Right lobe of liver (tissue), 6 donors: ENCODE measurements around the gene ATG9B. TPM values are rescaled to one million over a fixed set of nuclear protein-coding genes. Genes with fewer than 3 reads are reported as not detected.

ENCODE experiments used
- ATAC-seq, 4 donors: fragments of 200-7000 bp; cut with Tn5 transposase; one replicate each; pipeline ENCODE4 v1.9.1; 2020; ENCODE audit warnings: mild to moderate bottlenecking in 4 of 4, moderate library complexity in 4 of 4
- DNase-seq, 3 donors: peaks; one replicate each; pipeline ENCODE4 v3.0.0-alpha.2; 2020
- H3K27ac ChIP-seq, 3 donors: fragments of 200-600 bp; one replicate each; pipeline ENCODE4 v1.8.0; 2022
- H3K27me3 ChIP-seq, 2 donors: fragments of 200-600 bp; one replicate each; pipeline ENCODE4 v1.8.0; 2022
- H3K36me3 ChIP-seq, 4 donors: fragments of 200-600 bp; sonication (generic) in 1 of 4; one replicate each; pipeline versions ENCODE4 v1.5.1 to v1.8.0; 2017 to 2022; ENCODE audit warnings: control low read depth in 1 of 4
- H3K4me1 ChIP-seq, 4 donors: fragments of 200-600 bp; sonication (generic) in 1 of 4; one replicate each; pipeline versions ENCODE4 v1.5.1 to v1.8.0; 2017 to 2022; ENCODE audit warnings: control low read depth in 1 of 4
- H3K4me3 ChIP-seq, 3 donors: fragments of 200-600 bp; one replicate each; pipeline ENCODE4 v1.8.0; 2022
- H3K9me3 ChIP-seq, 4 donors: fragments of 200-600 bp; sonication (generic) in 1 of 4; one replicate each; pipeline versions ENCODE4 v1.5.1 to v1.8.0; 2017 to 2022; ENCODE audit warnings: control low read depth in 1 of 4
- POLR2A ChIP-seq: fragments of 450-650 bp; IDR thresholded peaks from one replicate; pipeline ENCODE4 v1.6.1; 2017; ENCODE audit warnings: antibody characterized with exemption, mild to moderate bottlenecking
- WGBS: methylation state at CpG from one replicate; pipeline ENCODE4 v1.1.6; 2018; ENCODE audit warnings: low coverage, low lambda C conversion rate; ENCODE audit not compliant: insufficient coverage; ENCODE audit errors: missing lambda C conversion rate; 5-methylcytosine and 5-hydroxymethylcytosine counted together
- intact Hi-C, 2 donors: fragments of 100-400 bp; cut with DNase I; formaldehyde crosslinking; loops; one replicate each; pipeline versions ENCODE4 v1.11.2 to v1.14.1; 2022
- total RNA-seq, 6 experiments: library from RNA; depleted of rRNA in 2 of 6; stranded (reverse); fragments of >200 nt in 2 of 6; fragmentation: NEBNext Ultra II Directional in 3 of 6; extraction: Animal tissue kit (Norgen Biotek cat#: 25700) in 3 of 6; gene quantifications; one replicate each; pipeline versions ENCODE4 v1.1.0 to v1.2.4, GENCODE V29; 2016 to 2023
- TF ChIP-seq, protein P1 (sequence below), 4 donors: fragments of 200-600 bp in 3 of 4; fragments of 450-650 bp in 1 of 4; IDR thresholded peaks; one replicate each; pipeline versions ENCODE4 v1.5.1 to v1.8.0; 2016 to 2022; ENCODE audit warnings: antibody characterized with exemption in 4 of 4, mild to moderate bottlenecking in 2 of 4
- donor health status: DM: no; HTN: yes; CAD: no.
- donor health status: DM: no; HTN: no; CAD: no.
- donor health status: DM: no; HTN: no; CAD: no.
- donor health status: DM: no; HTN: yes; CAD: no.
- donor health status: DM: no; HTN: yes; CAD: no.

Gene ATG9B
- total RNA-seq, 6 experiments from 2014 or later = 0.40 TPM; not detected in 5

DNA sequence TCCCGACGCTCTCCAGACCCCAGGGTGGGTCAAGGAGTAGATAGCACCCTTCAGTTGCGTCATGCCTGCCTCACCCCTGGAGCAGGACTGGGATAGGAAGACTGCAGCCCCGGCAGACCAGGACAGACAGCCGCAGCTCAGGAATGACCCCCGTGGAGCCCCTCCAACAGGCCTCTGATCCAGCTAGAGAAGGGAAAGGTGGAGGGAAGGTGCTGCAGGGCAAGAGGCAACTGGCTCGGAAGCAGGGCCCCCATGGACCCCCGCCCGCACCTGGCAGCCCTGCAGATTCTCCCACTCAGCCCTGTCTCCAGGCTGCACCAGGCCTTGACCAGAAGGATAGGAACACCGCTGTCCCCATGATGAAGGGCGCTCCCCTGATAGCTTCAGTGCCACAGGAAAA is 53.9 kb downstream of the ATG9B start:
- no peak overlapping the region for H3K27ac ChIP-seq
- no peaks in the 10 kb centered on the region for H3K9me3 ChIP-seq
- 68% methylated on average over 4 of the region's 11 CpGs for WGBS
- H3K4me3 ChIP-seq = no peak overlapping the region
- ATAC-seq (no peak), DNase-seq (no peak)
- no peaks in the 10 kb centered on the region for H3K36me3 ChIP-seq
- H3K4me1 ChIP-seq = peaks cover 0 to 10% (median 0%) of the 10 kb centered on the region in 4 donors
- intact Hi-C loops = no loop called here
- TF ChIP-seq POLR2A = no peak
- TF ChIP-seq, protein P1, sequence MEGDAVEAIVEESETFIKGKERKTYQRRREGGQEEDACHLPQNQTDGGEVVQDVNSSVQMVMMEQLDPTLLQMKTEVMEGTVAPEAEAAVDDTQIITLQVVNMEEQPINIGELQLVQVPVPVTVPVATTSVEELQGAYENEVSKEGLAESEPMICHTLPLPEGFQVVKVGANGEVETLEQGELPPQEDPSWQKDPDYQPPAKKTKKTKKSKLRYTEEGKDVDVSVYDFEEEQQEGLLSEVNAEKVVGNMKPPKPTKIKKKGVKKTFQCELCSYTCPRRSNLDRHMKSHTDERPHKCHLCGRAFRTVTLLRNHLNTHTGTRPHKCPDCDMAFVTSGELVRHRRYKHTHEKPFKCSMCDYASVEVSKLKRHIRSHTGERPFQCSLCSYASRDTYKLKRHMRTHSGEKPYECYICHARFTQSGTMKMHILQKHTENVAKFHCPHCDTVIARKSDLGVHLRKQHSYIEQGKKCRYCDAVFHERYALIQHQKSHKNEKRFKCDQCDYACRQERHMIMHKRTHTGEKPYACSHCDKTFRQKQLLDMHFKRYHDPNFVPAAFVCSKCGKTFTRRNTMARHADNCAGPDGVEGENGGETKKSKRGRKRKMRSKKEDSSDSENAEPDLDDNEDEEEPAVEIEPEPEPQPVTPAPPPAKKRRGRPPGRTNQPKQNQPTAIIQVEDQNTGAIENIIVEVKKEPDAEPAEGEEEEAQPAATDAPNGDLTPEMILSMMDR (IDR thresholded peaks at IDR 0.05) = no peak
- peaks cover 0 to 8% of the 10 kb centered on the region in 2 donors for H3K27me3 ChIP-seq

DNA sequence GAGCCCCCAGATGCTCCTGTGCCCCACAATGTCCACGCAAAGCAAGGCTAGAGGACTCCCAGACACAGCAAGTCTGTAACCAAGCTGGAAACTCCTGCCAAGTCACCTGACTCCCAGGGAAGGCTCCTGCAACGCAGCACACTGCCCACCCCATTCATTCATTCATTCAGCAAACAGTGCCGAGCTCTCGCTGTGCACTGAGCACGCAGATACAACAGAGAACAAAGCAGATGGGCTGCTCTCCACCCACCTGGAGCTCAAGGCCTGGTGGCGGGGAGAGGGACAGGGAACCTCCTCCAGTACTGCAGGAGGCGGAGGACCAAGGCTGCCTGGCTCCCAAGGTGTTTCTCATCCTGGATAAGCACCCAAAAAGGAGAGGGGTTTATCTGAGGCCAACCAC is 54.8 kb downstream of the ATG9B start:
- Histone ChIP-seq H3K4me1 (peaks cover 0 to 2% (median 0%) of the 10 kb centered on the region in 4 donors), H3K4me3 (no peak overlapping the region), H3K9me3 (no peaks in the 10 kb centered on the region), H3K36me3 (no peaks in the 10 kb centered on the region), H3K27ac (no peak overlapping the region), H3K27me3 (peaks cover 0 to 3% of the 10 kb centered on the region in 2 donors)
- TF ChIP-seq, protein P1 (IDR thresholded peaks at IDR 0.05) = no peak
- TF ChIP-seq POLR2A = no peak
- ATAC-seq (no peak), DNase-seq (no peak)
- 40% methylated on average over 5 of the region's 7 CpGs for WGBS
- intact Hi-C loops = no loop called here

DNA sequence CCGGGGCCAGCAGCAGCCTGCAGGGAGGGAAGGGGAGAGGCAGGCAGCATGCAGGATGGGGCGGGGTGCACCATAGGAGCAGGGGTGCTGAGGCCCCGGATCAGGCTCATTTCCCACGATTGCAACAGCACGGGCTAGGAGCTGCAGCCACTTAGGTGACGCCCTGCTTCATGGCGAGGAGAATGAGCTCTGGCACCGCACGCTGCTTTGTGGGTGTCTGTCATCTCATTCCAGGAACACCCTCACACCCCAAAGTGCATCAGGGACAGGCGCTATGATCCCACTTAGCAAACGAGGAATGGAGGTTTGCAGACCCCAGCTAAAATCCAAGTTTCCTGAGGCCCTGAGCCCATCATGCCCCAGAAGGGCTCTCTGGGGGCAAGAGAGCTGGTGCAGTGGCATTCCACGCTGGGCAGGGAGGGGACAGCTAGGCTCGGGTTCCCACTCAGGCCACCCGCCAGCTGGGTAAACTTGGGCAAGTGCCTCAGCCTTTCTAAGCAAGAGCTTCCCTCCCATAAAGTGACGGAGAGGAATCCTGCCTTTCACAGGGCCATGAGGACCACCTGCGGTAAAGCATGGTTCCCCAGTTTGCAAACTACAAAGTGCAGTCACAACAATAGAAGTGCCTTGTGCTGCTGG is 55.4 kb downstream of the ATG9B start:
- intact Hi-C loops = no loop called here
- DNase-seq (no peak), ATAC-seq (no peak)
- no peaks in the 10 kb centered on the region for H3K27me3 ChIP-seq
- no peaks in the 10 kb centered on the region for H3K36me3 ChIP-seq
- TF ChIP-seq, protein P1 (IDR thresholded peaks at IDR 0.05) = no peak
- no peak for TF ChIP-seq POLR2A
- H3K4me1 ChIP-seq = no peaks in the 10 kb centered on the region
- WGBS = 25% methylated on average over 2 of the region's 16 CpGs
- H3K27ac ChIP-seq = no peak overlapping the region
- H3K9me3 ChIP-seq = no peaks in the 10 kb centered on the region
- no peak overlapping the region for H3K4me3 ChIP-seq

DNA sequence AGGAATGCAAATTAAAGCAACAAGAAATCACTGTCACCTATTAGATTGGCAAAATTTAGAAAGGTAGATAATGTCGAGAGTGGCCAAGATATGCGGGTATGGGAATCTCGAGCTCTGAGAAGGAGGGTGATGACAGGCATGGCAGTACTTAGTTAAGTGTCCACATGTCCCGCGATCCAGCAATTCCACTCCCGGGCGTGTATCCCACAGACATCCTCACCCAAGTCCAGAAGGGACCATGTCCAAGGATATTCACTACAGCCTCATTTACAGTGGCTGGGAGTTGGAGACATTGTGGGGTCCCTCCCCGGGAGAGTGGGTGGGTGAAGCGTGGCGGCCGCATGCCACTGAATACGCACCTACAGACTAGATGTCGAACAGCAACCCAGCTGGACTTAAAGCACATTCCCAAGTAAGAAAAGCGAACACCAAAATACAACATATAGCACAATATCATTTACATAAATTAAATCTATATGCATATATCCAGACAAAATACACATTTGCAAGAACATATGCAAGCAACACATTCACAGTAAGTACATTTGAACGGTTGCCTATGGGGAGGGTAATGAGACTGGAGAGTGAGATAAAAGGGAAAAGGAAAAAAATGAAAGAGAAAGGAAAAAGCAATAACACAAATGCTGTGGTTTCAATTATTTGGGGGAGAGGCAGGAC is 56.1 kb downstream of the ATG9B start:
- H3K36me3 ChIP-seq = no peaks in the 10 kb centered on the region
- intact Hi-C loops = no loop called here
- DNase-seq (no peak), ATAC-seq (no peak)
- no peak overlapping the region for H3K27ac ChIP-seq
- H3K27me3 ChIP-seq = no peaks in the 10 kb centered on the region
- H3K4me3 ChIP-seq = no peak overlapping the region
- no peaks in the 10 kb centered on the region for H3K9me3 ChIP-seq
- WGBS = 59% methylated on average over 7 of the region's 15 CpGs
- H3K4me1 ChIP-seq = no peaks in the 10 kb centered on the region
- TF ChIP-seq POLR2A = no peak
- TF ChIP-seq, protein P1 (IDR thresholded peaks at IDR 0.05) = no peak
